Erythroblast (primary cell): ENCODE measurements around the gene STRN4.
"Not testable (repeated sequence)": the region's sequence is repeated elsewhere in the genome, so short reads cannot be mapped to it uniquely, and the experiment has no call there.

Experiments
- DNase-seq, 2 experiments: peaks; one replicate each; lab custom pipeline; 2025; lab: John Stamatoyannopoulos, UW
- GATA1 ChIP-seq: IDR thresholded peaks from 2 replicates; pipeline ENCODE4 v1.6.1; 2011; ENCODE audit warnings: low read depth, mild to moderate bottlenecking, control low read depth, low read length, moderate library complexity
- POLR2A ChIP-seq: IDR thresholded peaks from 2 replicates; pipeline ENCODE4 v1.6.1; 2011; ENCODE audit warnings: mild to moderate bottlenecking, low read length

STRN4 gene

DNA sequence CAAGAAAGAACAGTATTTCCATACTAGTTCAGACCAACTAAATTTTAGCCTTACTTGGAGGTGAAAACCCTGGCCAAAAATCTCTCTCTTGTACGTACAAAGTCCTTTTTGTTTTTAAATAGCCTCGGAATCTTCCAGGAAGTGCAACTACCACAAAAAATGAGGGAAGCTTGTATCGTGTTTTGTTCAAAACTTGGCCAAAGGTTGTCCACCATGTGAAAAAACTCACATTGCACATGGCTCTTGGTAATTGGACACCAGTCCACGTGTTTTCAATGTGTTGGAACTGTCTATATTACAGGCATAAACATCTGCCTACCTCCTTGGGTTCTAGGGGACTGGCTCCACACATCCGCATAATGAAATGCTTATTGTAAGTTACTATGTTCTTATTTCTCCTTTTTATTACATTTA, 15.2 kb upstream of the STRN4 start:
- DNase-seq: no peak
- no peak for TF ChIP-seq GATA1
- TF ChIP-seq POLR2A: no peak

DNA sequence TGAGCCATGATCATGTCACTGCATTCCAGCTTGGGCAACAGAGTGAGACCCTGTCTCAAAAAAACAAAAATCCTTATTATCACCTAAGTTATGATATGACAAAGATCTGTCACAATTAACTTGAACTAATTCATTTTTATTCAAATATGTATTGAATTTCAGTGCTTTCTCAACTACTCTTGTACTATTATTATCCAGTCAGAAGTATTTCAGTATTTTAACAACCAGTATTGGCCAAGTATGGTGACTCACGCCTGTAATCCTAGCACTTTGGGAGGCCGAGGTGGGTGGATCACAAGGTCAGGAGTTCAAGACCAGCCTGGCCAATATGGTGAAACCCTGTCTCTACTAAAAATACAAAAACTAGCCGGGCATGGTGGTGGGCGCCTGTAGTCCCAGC, 14.6 kb upstream of the STRN4 start:
- DNase-seq: not testable (repeated sequence)

DNA sequence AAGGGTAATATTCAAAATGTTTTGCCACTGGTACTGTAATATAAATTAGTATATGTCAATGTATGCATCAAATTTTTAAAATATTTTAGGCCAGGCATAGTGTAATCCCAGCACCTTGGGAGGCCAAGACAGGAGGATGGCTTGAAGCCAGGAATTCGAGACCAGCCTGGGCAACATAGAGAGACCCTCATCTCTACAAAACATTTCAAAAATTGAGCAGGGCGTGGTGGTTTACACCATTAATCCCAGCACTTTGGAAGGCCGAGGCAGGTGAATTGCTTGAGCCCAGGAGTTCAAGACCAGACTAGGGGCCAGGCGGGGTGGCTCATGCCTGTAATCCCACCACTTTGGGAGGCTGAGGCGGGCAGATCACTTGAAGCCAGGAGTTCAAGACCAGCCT, 14.1 kb upstream of the STRN4 start:
- TF ChIP-seq POLR2A (no peak), GATA1 (no peak)
- no peak for DNase-seq

DNA sequence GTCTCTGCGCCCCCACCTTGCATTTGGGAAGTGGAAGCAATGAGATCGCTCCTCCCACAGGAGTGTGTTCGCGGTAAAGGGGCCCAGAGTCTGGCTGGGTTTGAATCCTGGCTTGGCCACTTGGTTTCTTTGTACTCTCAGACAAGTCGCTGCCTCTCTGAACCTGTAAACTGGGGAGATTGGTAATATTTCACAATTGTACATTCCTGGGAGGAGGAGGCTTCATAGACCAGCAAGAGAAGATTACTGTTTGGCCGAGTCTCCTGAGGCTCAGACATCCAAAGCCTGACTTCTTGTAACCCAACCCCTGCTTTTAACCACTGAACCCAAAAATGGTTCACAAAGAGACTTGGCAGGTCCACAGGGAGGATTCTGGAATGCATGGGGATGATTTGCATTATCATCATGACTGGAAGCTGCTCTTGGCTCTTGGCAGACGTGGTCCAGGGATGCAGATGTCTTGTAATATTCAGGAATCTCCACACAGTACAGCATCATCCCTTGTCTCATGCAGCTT, 13.6 kb upstream of the STRN4 start:
- TF ChIP-seq GATA1 (no peak), POLR2A (no peak)
- DNase-seq: no peak

DNA sequence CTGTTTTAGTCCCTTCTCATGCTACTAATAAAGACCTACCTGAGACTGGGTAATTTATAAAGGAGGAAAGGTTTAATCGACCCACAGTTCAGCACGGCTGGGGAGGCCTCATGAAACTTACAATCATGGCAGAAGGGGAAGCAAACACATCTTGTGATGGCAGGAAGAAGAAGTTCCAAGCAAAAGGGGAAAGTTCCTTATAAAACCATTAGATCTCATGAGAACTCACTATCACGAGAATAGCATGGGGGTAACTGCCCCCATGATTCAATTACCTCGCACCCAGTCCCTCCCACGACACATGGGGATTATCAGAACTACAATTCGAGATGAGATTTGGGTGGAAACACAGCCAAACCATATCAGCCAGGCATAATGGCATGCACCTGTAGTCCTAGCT, 13.0 kb upstream of the STRN4 start:
- no peak for DNase-seq
- TF ChIP-seq GATA1 (no peak), POLR2A (no peak)

DNA sequence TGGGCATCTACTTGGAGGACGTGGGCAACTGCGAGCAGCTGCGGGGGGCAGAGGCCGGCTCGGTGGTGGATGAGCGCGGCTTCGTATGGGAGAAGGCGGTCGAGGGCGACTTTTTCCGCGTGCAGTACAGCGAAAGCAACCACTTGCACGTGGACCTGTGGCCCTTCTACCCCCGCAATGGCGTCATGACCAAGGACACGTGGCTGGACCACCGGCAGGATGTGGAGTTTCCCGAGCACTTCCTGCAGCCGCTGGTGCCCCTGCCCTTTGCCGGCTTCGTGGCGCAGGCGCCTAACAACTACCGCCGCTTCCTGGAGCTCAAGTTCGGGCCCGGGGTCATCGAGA, 10.3 kb upstream of the STRN4 start:
- DNase-seq: no peak
- TF ChIP-seq GATA1 (no peak), POLR2A (no peak)

GRCh38 chr19:46755853-46756543, 9.7 kb upstream of the STRN4 start:
- TF ChIP-seq GATA1: no peak
- no peak for TF ChIP-seq POLR2A
- no peak for DNase-seq

DNA sequence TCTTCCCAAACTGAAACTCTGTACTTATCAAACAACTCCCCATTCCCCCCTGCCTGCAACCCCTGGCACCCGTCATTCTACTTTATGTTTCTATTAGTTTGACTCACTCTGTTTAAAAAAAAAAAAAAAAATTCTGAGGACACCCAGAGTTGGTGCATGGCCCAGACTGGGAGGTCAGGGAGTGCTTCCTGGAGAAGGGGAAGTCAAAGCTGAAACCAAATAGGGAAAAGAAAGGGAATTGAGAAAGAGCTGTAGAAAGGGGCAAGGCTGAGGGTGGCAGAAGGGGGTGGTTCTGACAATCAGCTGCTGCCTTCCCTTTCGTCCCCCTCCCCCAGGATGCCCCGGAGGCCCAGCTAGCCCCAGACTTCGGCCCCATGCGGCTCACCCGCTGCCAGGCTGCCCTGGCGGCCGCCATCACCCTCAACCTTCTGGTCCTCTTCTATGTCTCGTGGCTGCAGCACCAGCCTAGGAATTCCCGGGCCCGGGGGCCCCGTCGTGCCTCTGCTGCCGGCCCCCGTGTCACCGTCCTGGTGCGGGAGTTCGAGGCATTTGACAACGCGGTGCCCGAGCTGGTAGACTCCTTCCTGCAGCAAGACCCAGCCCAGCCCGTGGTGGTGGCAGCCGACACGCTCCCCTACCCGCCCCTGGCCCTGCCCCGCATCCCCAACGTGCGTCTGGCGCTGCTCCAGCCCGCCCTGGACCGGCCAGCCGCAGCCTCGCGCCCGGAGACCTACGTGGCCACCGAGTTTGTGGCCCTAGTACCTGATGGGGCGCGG, 9.0 kb upstream of the STRN4 start:
- no peak for DNase-seq
- TF ChIP-seq GATA1: no peak
- no peak for TF ChIP-seq POLR2A

DNA sequence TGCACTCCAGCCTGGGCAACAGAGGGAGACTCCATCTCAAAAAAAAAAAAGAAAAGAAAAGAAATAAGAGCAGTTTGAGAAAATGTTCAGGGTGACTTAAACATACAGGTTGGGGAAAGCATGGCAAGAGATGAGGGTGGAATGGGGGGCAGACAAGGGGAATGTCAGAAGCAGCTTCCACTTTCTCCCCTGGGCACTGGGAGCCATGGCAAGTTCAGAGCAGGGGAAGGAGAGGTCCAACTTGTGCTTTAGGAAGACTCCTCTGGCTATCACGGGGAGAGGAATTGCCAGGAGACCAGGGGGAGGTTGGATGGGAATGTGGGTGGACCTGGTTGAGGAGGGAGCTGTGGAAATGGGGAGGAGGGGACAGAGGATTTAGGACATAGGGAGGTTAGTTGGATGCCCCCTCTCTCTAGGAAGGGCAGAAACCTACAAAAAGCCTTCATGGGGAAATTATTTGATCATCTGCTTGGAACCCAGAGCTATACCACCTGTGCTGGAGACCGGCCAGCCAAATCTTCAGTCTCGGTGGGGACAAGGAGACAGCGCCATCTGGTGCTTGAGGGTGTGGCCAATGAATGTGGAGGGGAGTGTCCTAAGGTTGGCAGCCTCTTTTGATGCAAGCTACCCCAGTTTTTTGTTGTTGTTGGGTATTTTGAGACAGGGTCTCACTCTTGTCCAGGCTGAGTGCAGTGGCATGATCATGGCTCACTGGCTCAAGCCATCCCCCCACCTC, 7.3 kb upstream of the STRN4 start:
- peak; percentile 73 to 81 for DNase-seq
- TF ChIP-seq GATA1 (no peak), POLR2A (no peak)

DNA sequence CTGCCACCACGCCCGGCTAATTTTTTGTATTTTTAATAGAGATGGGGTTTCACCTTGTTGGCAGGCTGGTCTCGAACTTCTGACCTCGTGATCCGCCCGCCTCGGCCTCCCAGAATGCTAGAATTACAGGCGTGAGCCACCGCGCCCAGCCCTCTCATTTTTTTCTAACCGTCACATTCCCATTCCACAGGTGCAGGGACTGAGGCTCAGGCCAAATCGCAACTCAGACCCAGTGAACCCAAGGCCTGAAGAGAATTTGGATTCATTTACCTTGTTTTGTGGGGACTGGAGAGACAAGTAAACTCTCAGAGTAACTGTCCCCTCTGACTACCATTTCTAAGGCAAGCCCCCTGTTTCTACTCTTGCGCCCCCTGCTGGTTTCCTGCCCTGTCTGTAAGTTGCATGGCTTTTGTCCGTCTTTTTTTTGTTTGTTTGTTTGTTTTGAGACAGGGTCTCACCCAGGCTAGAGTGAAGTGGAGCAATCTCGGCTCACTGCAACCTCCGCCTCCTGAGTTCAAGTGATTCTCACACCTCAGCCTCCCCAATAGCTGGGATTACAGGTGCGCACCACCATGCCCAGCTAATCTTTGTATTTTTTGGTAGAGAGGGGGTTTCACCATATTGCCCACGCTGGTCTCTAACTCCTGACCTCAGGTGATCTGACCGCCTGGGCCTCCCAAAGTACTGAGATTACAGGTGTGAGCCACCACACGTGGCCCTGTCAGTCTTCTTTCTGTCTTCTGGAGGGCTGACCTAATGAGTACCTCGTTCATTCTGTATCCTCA, 2.3 kb upstream of the STRN4 start:
- TF ChIP-seq POLR2A: no peak
- no peak for TF ChIP-seq GATA1
- DNase-seq: peak; percentile 79 to 85

DNA sequence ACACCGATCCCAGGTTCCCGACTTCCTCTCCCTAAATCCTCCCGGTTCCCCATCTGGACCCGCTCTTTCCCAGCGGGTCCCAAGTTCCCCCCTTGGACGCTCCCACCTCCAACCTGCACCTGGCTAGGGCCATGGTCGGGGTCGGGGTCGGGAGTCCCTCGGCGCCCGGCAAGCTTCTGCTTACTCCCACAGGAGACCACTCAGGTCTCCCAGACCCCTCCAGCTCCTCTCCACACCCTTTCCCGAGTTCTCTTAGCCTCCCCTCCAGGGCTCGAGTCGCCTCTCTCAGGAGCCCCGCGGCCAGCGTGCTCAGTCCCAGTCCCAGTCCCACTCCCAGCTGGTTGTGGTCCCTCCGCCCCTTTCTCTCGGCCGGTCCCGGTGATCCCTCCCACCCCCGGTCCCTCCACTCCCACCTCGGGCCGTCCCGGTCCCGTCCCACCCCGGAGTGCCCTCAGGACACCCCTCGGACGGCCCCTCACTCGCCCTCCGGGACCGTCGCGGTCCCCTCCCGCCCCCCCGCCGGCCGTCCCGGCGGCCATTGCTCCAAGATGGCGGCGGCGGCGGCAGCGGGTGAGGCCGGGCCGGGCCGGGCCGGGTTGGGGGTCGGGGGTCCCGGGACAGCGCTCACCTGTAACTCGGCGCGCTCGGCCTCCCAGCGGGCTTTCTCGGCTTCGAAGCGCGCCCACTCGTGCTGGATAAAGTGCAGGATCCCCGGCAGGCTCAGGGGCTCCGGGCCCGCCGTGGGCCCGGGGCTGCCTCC, 549 bp downstream of the STRN4 start, which contains the start of gene FKRP:
Gene FKRP, plus strand, starts transcription at position 537 of the 760 bp plus-strand sequence. CDS start 9,394 bp downstream, outside the sequence.
- peak; percentile 50 to 69 for DNase-seq
- TF ChIP-seq POLR2A: peak; percentile 51
- TF ChIP-seq GATA1: no peak

DNA sequence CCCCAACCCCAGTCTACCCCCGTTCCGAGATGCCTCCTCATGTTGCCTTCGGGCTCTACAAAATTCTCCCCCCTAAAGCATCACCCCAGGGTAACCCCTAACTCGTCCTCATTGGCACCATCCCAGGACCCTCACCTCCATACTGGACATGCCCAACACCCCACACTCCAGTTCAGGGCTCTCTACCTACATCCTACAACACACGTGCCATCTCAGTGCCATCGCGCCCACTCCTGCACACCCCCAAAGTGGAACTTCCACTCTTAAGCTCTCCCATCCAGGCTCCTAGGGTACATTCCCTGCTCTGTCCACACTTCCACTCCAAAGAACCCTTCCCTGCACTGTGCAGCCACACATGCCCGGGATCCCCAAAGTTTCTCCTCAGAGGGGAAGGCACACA, 1.2 kb downstream of the STRN4 start:
- DNase-seq: no peak
- TF ChIP-seq GATA1 (no peak), POLR2A (no peak)

- no peak for DNase-seq
Measured at GRCh38 chr19:46744005-46744691, 2.1 kb downstream of the STRN4 start.

More at GRCh38 chr19:46744005-46744691, 2.1 kb downstream of the STRN4 start:
- TF ChIP-seq GATA1: no peak
